Mucosa of rectum (tissue), 2 donors: ENCODE measurements around the gene SERBP1.

Experiments
- H3K27ac ChIP-seq, 2 donors: one replicate each; pipeline ENCODE4 v1.7.0; 2013; ENCODE audit warnings: inconsistent platforms in 2 of 2, low read depth in 2 of 2, low read length in 2 of 2
- H3K27me3 ChIP-seq, 2 donors: one replicate each; pipeline ENCODE4 v1.7.0; 2013; ENCODE audit warnings: low read length in 2 of 2; ENCODE audit not compliant: control insufficient read depth in 2 of 2, insufficient read depth in 2 of 2
- H3K36me3 ChIP-seq, 2 donors: one replicate each; pipeline ENCODE4 v1.7.0; 2013; ENCODE audit warnings: low read length in 2 of 2; ENCODE audit not compliant: control insufficient read depth in 2 of 2, insufficient read depth in 2 of 2
- H3K4me1 ChIP-seq, 2 donors: one replicate each; pipeline ENCODE4 v1.7.0; 2013; ENCODE audit warnings: low read length in 2 of 2, mild to moderate bottlenecking in 1 of 2; ENCODE audit not compliant: control insufficient read depth in 2 of 2, insufficient read depth in 2 of 2
- H3K4me3 ChIP-seq, 2 donors: one replicate each; pipeline ENCODE4 v1.7.0; 2013; ENCODE audit warnings: low read length in 2 of 2
- H3K9ac ChIP-seq, 2 donors: one replicate each; pipeline ENCODE4 v1.7.0; 2013; ENCODE audit warnings: low read length in 2 of 2, low read depth in 1 of 2, mild to moderate bottlenecking in 1 of 2
- H3K9me3 ChIP-seq, 2 donors: one replicate each; pipeline ENCODE4 v1.7.0; 2013; ENCODE audit warnings: low read length in 2 of 2; ENCODE audit not compliant: control insufficient read depth in 2 of 2
- donor health status: healthy.
- donor health status: Normal muscosa, but diverticular disease.

SERBP1 gene

GRCh38 chr1:67393240-67393639 lies 37.0 kb downstream of the SERBP1 start:
- Histone ChIP-seq H3K9me3 (no peaks in the 10 kb centered on the region), H3K4me3 (no peak overlapping the region), H3K36me3 (peaks cover 0 to 4% of the 10 kb centered on the region in 2 donors), H3K27me3 (no peaks in the 10 kb centered on the region), H3K27ac (no peak overlapping the region), H3K4me1 (peaks cover 0 to 3% of the 10 kb centered on the region in 2 donors), H3K9ac (no peak overlapping the region)

- Histone ChIP-seq H3K27me3 (no peaks in the 10 kb centered on the region), H3K36me3 (no peaks in the 10 kb centered on the region), H3K27ac (no peak overlapping the region), H3K4me3 (no peak overlapping the region), H3K4me1 (peaks cover 0 to 3% of the 10 kb centered on the region in 2 donors), H3K9ac (no peak overlapping the region), H3K9me3 (no peaks in the 10 kb centered on the region)
Observed at GRCh38 chr1:67390041-67390887, 39.9 kb downstream of the SERBP1 start.

- Histone ChIP-seq H3K27me3 (no peaks in the 10 kb centered on the region), H3K4me3 (no peak overlapping the region), H3K9me3 (peaks cover 0 to 2% of the 10 kb centered on the region in 2 donors), H3K4me1 (no peaks in the 10 kb centered on the region), H3K27ac (no peak overlapping the region), H3K9ac (no peak overlapping the region), H3K36me3 (no peaks in the 10 kb centered on the region)
Observed at GRCh38 chr1:67383999-67384638, 46.1 kb downstream of the SERBP1 start.

GRCh38 chr1:67382292-67382691 lies 47.9 kb downstream of the SERBP1 start:
- Histone ChIP-seq H3K27ac (no peak overlapping the region), H3K4me1 (no peaks in the 10 kb centered on the region), H3K9me3 (peaks cover 0 to 2% of the 10 kb centered on the region in 2 donors), H3K36me3 (no peaks in the 10 kb centered on the region), H3K27me3 (no peaks in the 10 kb centered on the region), H3K4me3 (no peak overlapping the region), H3K9ac (no peak overlapping the region)

- H3K4me3 ChIP-seq: no peak overlapping the region
- H3K27ac ChIP-seq: no peak overlapping the region
- no peak overlapping the region for H3K9ac ChIP-seq
- H3K27me3 ChIP-seq: no peaks in the 10 kb centered on the region
- no peaks in the 10 kb centered on the region for H3K36me3 ChIP-seq
- no peaks in the 10 kb centered on the region for H3K4me1 ChIP-seq
- H3K9me3 ChIP-seq: peaks cover 0 to 2% of the 10 kb centered on the region in 2 donors
Observed at GRCh38 chr1:67381154-67381553, 49.0 kb downstream of the SERBP1 start.

GRCh38 chr1:67377253-67377652 lies 52.9 kb downstream of the SERBP1 start:
- Histone ChIP-seq H3K9me3 (no peaks in the 10 kb centered on the region), H3K9ac (no peak overlapping the region), H3K27me3 (no peaks in the 10 kb centered on the region), H3K4me3 (no peak overlapping the region), H3K4me1 (no peaks in the 10 kb centered on the region), H3K36me3 (no peaks in the 10 kb centered on the region), H3K27ac (no peak overlapping the region)

- Histone ChIP-seq H3K27me3 (no peaks in the 10 kb centered on the region), H3K4me1 (no peaks in the 10 kb centered on the region), H3K4me3 (no peak overlapping the region), H3K36me3 (no peaks in the 10 kb centered on the region), H3K9me3 (no peaks in the 10 kb centered on the region), H3K9ac (no peak overlapping the region), H3K27ac (no peak overlapping the region)
Observed at GRCh38 chr1:67376381-67376780, 53.8 kb downstream of the SERBP1 start.

- no peak overlapping the region for H3K9ac ChIP-seq
- no peaks in the 10 kb centered on the region for H3K36me3 ChIP-seq
- no peaks in the 10 kb centered on the region for H3K9me3 ChIP-seq
- no peaks in the 10 kb centered on the region for H3K27me3 ChIP-seq
- no peak overlapping the region for H3K27ac ChIP-seq
- no peak overlapping the region for H3K4me3 ChIP-seq
- no peaks in the 10 kb centered on the region for H3K4me1 ChIP-seq
Observed at GRCh38 chr1:67372898-67373297, 57.3 kb downstream of the SERBP1 start.

- Histone ChIP-seq H3K27ac (no peak overlapping the region), H3K27me3 (no peaks in the 10 kb centered on the region), H3K9ac (no peak overlapping the region), H3K4me1 (no peaks in the 10 kb centered on the region), H3K4me3 (no peak overlapping the region), H3K36me3 (no peaks in the 10 kb centered on the region), H3K9me3 (no peaks in the 10 kb centered on the region)
Observed at GRCh38 chr1:67372136-67372535, 58.1 kb downstream of the SERBP1 start.

GRCh38 chr1:67371681-67372080 lies 58.5 kb downstream of the SERBP1 start:
- no peak overlapping the region for H3K27ac ChIP-seq

More at GRCh38 chr1:67371681-67372080, 58.5 kb downstream of the SERBP1 start:
- Histone ChIP-seq H3K27me3 (no peaks in the 10 kb centered on the region), H3K4me3 (no peak overlapping the region), H3K36me3 (no peaks in the 10 kb centered on the region), H3K4me1 (no peaks in the 10 kb centered on the region), H3K9ac (no peak overlapping the region), H3K9me3 (no peaks in the 10 kb centered on the region)
